ENCODE data around the gene CUX1.

CUX1 gene

GRCh38 chr7:102234801-102235550 is 417.6 kb downstream of the CUX1 start (continued):
- no peak for TF ChIP-seq PATZ1 (CRISPR knock-in tag; IDR thresholded peaks at IDR 0.05; ENCODE audit: borderline replicate concordance)
- no peak for TF ChIP-seq TOX (CRISPR knock-in tag; IDR thresholded peaks at IDR 0.05; ENCODE audit: borderline replicate concordance)
- no peak for TF ChIP-seq ZFP30 (CRISPR knock-in tag; IDR thresholded peaks at IDR 0.05)

GRCh38 chr7:102236102-102236501 is 418.7 kb downstream of the CUX1 start:
- TF ChIP-seq ZNF8 (CRISPR knock-in tag; IDR thresholded peaks at IDR 0.05) (no peak), TSHZ2 (CRISPR knock-in tag; IDR thresholded peaks at IDR 0.05) (no peak), TCF4 (CRISPR knock-in tag; IDR thresholded peaks at IDR 0.05; ENCODE audit: borderline replicate concordance) (no peak), ZNF70 (CRISPR knock-in tag; IDR thresholded peaks at IDR 0.05) (no peak), ISL1 (CRISPR knock-in tag; IDR thresholded peaks at IDR 0.05) (no peak), ZFP30 (CRISPR knock-in tag; IDR thresholded peaks at IDR 0.05) (no peak), RARB (CRISPR knock-in tag; IDR thresholded peaks at IDR 0.05) (no peak), SNAI2 (CRISPR knock-in tag; IDR thresholded peaks at IDR 0.05) (no peak), OSR1 (CRISPR knock-in tag; IDR thresholded peaks at IDR 0.05) (no peak), ZC3H10 (CRISPR knock-in tag; IDR thresholded peaks at IDR 0.05) (no peak), PPARA (CRISPR knock-in tag; IDR thresholded peaks at IDR 0.05; ENCODE audit: borderline replicate concordance) (no peak), BACH2 (CRISPR knock-in tag; IDR thresholded peaks at IDR 0.05; ENCODE audit: borderline replicate concordance) (no peak), ESRRG (CRISPR knock-in tag; IDR thresholded peaks at IDR 0.05) (no peak), PATZ1 (CRISPR knock-in tag; IDR thresholded peaks at IDR 0.05; ENCODE audit: borderline replicate concordance) (no peak), TOX (CRISPR knock-in tag; IDR thresholded peaks at IDR 0.05; ENCODE audit: borderline replicate concordance) (no peak), ZNF565 (CRISPR knock-in tag; conservative IDR thresholded peaks at IDR 0.05; ENCODE audit: low read depth) (no peak), ZFP3 (CRISPR knock-in tag; IDR thresholded peaks at IDR 0.05) (no peak)
- ATAC-seq, result peak; percentile 10; the same call in 1 of the 3 replicates

GRCh38 chr7:102236592-102237287 is 419.3 kb downstream of the CUX1 start:
- peak; percentile 98 for ATAC-seq
- no peak for TF ChIP-seq ZNF8 (CRISPR knock-in tag; IDR thresholded peaks at IDR 0.05)
- TF ChIP-seq CSRNP3 (CRISPR knock-in tag; IDR thresholded peaks at IDR 0.05), result no peak
- TF ChIP-seq CREB5 (CRISPR knock-in tag; IDR thresholded peaks at IDR 0.05; ENCODE audit: low read depth), result no peak
- no peak for TF ChIP-seq ESRRG (CRISPR knock-in tag; IDR thresholded peaks at IDR 0.05)
- no peak for TF ChIP-seq TCF4 (CRISPR knock-in tag; IDR thresholded peaks at IDR 0.05; ENCODE audit: borderline replicate concordance)
- TF ChIP-seq ZFP3 (CRISPR knock-in tag; IDR thresholded peaks at IDR 0.05), result no peak
- TF ChIP-seq TOX (CRISPR knock-in tag; IDR thresholded peaks at IDR 0.05; ENCODE audit: borderline replicate concordance), result no peak
- no peak for TF ChIP-seq BACH2 (CRISPR knock-in tag; IDR thresholded peaks at IDR 0.05; ENCODE audit: borderline replicate concordance)
- no peak for TF ChIP-seq ISL1 (CRISPR knock-in tag; IDR thresholded peaks at IDR 0.05)
- no peak for TF ChIP-seq SNAI2 (CRISPR knock-in tag; IDR thresholded peaks at IDR 0.05)
- TF ChIP-seq GLIS3 (CRISPR knock-in tag; IDR thresholded peaks at IDR 0.05), result no peak
- no peak for TF ChIP-seq ZC3H10 (CRISPR knock-in tag; IDR thresholded peaks at IDR 0.05)
- TF ChIP-seq ZFP30 (CRISPR knock-in tag; IDR thresholded peaks at IDR 0.05), result no peak
- TF ChIP-seq CSDC2 (CRISPR knock-in tag; IDR thresholded peaks at IDR 0.05), result no peak
- TF ChIP-seq POU6F1 (CRISPR knock-in tag; IDR thresholded peaks at IDR 0.05; ENCODE audit: borderline replicate concordance, low read depth), result no peak
- TF ChIP-seq RARB (CRISPR knock-in tag; IDR thresholded peaks at IDR 0.05), result no peak
- no peak for TF ChIP-seq ARNTL (CRISPR knock-in tag; IDR thresholded peaks at IDR 0.05; ENCODE audit: borderline replicate concordance, low read depth)

All from SK-N-SH treated with all-trans-retinoic acid at 6 μM for 48 hours (cell line).